ENCODE results near the gene SLC4A1. TPM values are rescaled to one million over a fixed set of nuclear protein-coding genes. Genes with fewer than 3 reads are reported as not detected.

Gene SLC4A1
- polyA plus RNA-seq, 1 of the 3 experiments (the other 2 are of a cell fraction) = not detected

- TF ChIP-seq REST (IDR thresholded peaks at IDR 0.05; ENCODE audit: low read depth, low read length) (no peak), IRF3 (IDR thresholded peaks at IDR 0.05; ENCODE audit: low read depth, low read length) (no peak), MAX (IDR thresholded peaks at IDR 0.05; ENCODE audit: low read depth) (no peak), SIN3A (IDR thresholded peaks at IDR 0.05; ENCODE audit: borderline replicate concordance, low read depth, low read length) (no peak), RXRA (IDR thresholded peaks at IDR 0.05; ENCODE audit: borderline replicate concordance, low read depth) (no peak), EZH2phosphoT487 (IDR thresholded peaks at IDR 0.05; ENCODE audit: borderline replicate concordance, low read depth) (no peak), GABPA (IDR thresholded peaks at IDR 0.05; ENCODE audit: low read depth) (no peak), RCOR1 (IDR thresholded peaks at IDR 0.05; ENCODE audit: low read length) (no peak), EP300 (IDR thresholded peaks at IDR 0.05; ENCODE audit: borderline replicate concordance in 1 of 2, low read depth in 1 of 2, low read length in 1 of 2) (no peak), CHD2 (IDR thresholded peaks at IDR 0.05; ENCODE audit: low read length, partially characterized antibody) (no peak), FOXJ3 (CRISPR knock-in tag; IDR thresholded peaks at IDR 0.05) (no peak), MXI1 (IDR thresholded peaks at IDR 0.05; ENCODE audit: low read depth, low read length) (no peak), GATA2 (CRISPR knock-in tag; IDR thresholded peaks at IDR 0.05) (no peak), MEF2A (IDR thresholded peaks at IDR 0.05; ENCODE audit: borderline replicate concordance, low read depth) (no peak), JUND (IDR thresholded peaks at IDR 0.05) (no peak), NFIC (IDR thresholded peaks at IDR 0.05; ENCODE audit: borderline replicate concordance) (no peak)
- WGBS (ENCODE audit: low lambda C conversion rate) = 85% methylated on average over 2 of the region's 7 CpGs
- CTCF ChIA-PET = interaction anchor here (1.4 to 1.5 kb wide), 2 partner anchors 19 to 73 kb away, joined by 3 read pairs; no protein-coding TSS in a partner anchor
Observed at GRCh38 chr17:44247440-44247841, 20.5 kb downstream of the SLC4A1 start.

More at GRCh38 chr17:44247440-44247841, 20.5 kb downstream of the SLC4A1 start:
- no peaks in the 10 kb centered on the region for H3F3A ChIP-seq (replicated peaks; ENCODE audit: insufficient read depth)
- no peaks in the 10 kb centered on the region for H3K79me2 ChIP-seq (ENCODE audit: insufficient read depth)
- POLR2A ChIA-PET = no interaction called here
- DNase-seq = peak; percentile 63
- no peaks in the 10 kb centered on the region for H3K9me2 ChIP-seq
- H3K9ac ChIP-seq = no peak overlapping the region
- no peaks in the 10 kb centered on the region for H3K9me3 ChIP-seq
- H3K36me3 ChIP-seq (replicated peaks in 1 of 2; ENCODE audit: control insufficient read depth in 1 of 2, insufficient read depth in 2 of 2, low read length in 1 of 2) = no peaks in the 10 kb centered on the region
- no peak overlapping the region for H3K4me2 ChIP-seq
- H4K20me1 ChIP-seq (ENCODE audit: insufficient read depth) = no peaks in the 10 kb centered on the region
- H2AFZ ChIP-seq (ENCODE audit: low read depth) = no peak overlapping the region
- H3K27ac ChIP-seq (ENCODE audit: low read depth in 2 of 2, low read length in 1 of 2) = no peak overlapping the region; a peak in 1 of 4 replicates
- H3K4me1 ChIP-seq (ENCODE audit: control insufficient read depth in 1 of 2, insufficient read depth in 2 of 2, low read depth in 1 of 2, low read length in 1 of 2) = peaks cover 0 to 15% of the 10 kb centered on the region in 2 experiments; a peak in 1 of 4 replicates
- H3K27me3 ChIP-seq (ENCODE audit: insufficient read depth) = no peaks in the 10 kb centered on the region; the same call in 1 of the 2 replicates
- H3K4me3 ChIP-seq (ENCODE audit: low read depth in 2 of 2, low read length in 1 of 2) = no peak overlapping the region
